Measurements from ENCODE around the gene ACAP3. TPM values are rescaled to one million over a fixed set of nuclear protein-coding genes. Genes with fewer than 3 reads are reported as not detected.

ACAP3 gene
- total RNA-seq, 1 experiment from 2014 or later, result 67.6 TPM

DNA sequence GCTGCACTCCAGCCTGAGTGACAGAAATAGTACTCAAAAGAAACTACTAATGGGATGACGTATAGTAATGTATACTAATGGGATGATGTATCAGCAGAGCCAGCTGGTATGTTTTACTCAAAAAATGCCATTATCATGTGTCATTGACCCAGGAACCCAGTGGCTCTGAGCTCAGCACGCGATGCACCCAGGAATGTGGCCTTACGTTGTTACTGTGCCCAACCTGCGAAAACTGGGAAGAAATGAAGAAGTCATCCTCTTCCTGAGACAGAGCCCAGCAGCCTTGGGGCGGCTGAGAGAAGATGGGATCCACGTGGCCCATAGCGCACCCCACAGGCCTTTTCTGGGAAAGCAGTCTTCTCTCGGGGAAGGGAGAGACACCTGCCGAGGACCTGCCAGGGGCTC, 42.9 kb downstream of the ACAP3 start:
- no peaks in the 10 kb centered on the region for H3K4me1 ChIP-seq (ENCODE audit: insufficient read depth, low read length, poor library complexity, severe bottlenecking)
- no peak for TF ChIP-seq EZH2 (IDR thresholded peaks at IDR 0.05; ENCODE audit: borderline replicate concordance, low read depth, low read length, poor library complexity, severe bottlenecking)
- TF ChIP-seq, protein P1, sequence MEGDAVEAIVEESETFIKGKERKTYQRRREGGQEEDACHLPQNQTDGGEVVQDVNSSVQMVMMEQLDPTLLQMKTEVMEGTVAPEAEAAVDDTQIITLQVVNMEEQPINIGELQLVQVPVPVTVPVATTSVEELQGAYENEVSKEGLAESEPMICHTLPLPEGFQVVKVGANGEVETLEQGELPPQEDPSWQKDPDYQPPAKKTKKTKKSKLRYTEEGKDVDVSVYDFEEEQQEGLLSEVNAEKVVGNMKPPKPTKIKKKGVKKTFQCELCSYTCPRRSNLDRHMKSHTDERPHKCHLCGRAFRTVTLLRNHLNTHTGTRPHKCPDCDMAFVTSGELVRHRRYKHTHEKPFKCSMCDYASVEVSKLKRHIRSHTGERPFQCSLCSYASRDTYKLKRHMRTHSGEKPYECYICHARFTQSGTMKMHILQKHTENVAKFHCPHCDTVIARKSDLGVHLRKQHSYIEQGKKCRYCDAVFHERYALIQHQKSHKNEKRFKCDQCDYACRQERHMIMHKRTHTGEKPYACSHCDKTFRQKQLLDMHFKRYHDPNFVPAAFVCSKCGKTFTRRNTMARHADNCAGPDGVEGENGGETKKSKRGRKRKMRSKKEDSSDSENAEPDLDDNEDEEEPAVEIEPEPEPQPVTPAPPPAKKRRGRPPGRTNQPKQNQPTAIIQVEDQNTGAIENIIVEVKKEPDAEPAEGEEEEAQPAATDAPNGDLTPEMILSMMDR (conservative IDR thresholded peaks at IDR 0.05; ENCODE audit: low read depth, low read length), result peak; percentile 53
- CTCF ChIA-PET, result no interaction called here
- peak; percentile 60 for DNase-seq (ENCODE audit: low spot score)
- peaks cover 51% of the 10 kb centered on the region for H3K36me3 ChIP-seq (ENCODE audit: insufficient read depth, low read length, poor library complexity, severe bottlenecking)
- POLR2A ChIA-PET (ENCODE audit: low non-redundant PET), result no interaction called here
- BruUV-seq (replicated peaks), result no TSS peak
- no peaks in the 10 kb centered on the region for H3K27me3 ChIP-seq (replicated peaks; ENCODE audit: insufficient read depth, low read depth, low read length, poor library complexity)
- H3K9me3 ChIP-seq (ENCODE audit: low read depth, low read length, poor library complexity, severe bottlenecking), result no peaks in the 10 kb centered on the region
- no peak overlapping the region for H3K27ac ChIP-seq (ENCODE audit: low read depth, low read length, poor library complexity, severe bottlenecking)
- intact Hi-C loops (cut with micrococcal nuclease; ENCODE audit: unreplicated experiment), result no loop called here
- H3K4me3 ChIP-seq (ENCODE audit: low read depth, low read length, poor library complexity, severe bottlenecking), result no peak overlapping the region

DNA sequence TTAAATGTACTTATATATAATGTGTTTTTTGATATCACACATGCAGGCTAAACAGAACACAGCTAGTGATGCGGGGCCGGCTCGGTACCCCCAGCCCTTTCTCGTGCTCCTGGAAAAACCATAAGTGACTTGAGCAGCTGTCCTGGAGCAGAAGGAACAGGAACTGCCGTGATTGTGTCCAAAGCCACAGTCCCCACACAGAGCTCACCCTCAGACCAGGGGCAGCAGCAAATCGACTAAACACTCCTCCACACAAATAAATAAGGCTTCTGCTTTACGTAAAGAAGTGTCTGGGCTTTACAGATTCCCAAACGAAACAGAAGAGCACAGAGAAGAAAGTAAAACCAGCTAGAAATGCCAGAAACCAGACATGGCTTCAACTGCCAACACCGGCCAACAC, 43.7 kb downstream of the ACAP3 start:
- ChIA-PET CTCF (interaction anchor here (0.6 kb wide), 1 partner anchor 37 kb away, joined by 6 read pairs; no protein-coding TSS in a partner anchor), POLR2A (ENCODE audit: low non-redundant PET) (no interaction called here)
- no peaks in the 10 kb centered on the region for H3K9me3 ChIP-seq (ENCODE audit: low read depth, low read length, poor library complexity, severe bottlenecking)
- intact Hi-C loops (cut with micrococcal nuclease; ENCODE audit: unreplicated experiment), result no loop called here
- H3K27me3 ChIP-seq (replicated peaks; ENCODE audit: insufficient read depth, low read depth, low read length, poor library complexity), result no peaks in the 10 kb centered on the region
- H3K27ac ChIP-seq (ENCODE audit: low read depth, low read length, poor library complexity, severe bottlenecking), result no peak overlapping the region
- DNase-seq (ENCODE audit: low spot score), result no peak
- no TSS peak for BruUV-seq (replicated peaks)
- H3K4me1 ChIP-seq (ENCODE audit: insufficient read depth, low read length, poor library complexity, severe bottlenecking), result no peaks in the 10 kb centered on the region
- no peak overlapping the region for H3K4me3 ChIP-seq (ENCODE audit: low read depth, low read length, poor library complexity, severe bottlenecking)
- H3K36me3 ChIP-seq (ENCODE audit: insufficient read depth, low read length, poor library complexity, severe bottlenecking), result peaks cover 51% of the 10 kb centered on the region
- no peak for TF ChIP-seq EZH2 (IDR thresholded peaks at IDR 0.05; ENCODE audit: borderline replicate concordance, low read depth, low read length, poor library complexity, severe bottlenecking)
- TF ChIP-seq, protein P1 (conservative IDR thresholded peaks at IDR 0.05; ENCODE audit: low read depth, low read length), result no peak

DNA sequence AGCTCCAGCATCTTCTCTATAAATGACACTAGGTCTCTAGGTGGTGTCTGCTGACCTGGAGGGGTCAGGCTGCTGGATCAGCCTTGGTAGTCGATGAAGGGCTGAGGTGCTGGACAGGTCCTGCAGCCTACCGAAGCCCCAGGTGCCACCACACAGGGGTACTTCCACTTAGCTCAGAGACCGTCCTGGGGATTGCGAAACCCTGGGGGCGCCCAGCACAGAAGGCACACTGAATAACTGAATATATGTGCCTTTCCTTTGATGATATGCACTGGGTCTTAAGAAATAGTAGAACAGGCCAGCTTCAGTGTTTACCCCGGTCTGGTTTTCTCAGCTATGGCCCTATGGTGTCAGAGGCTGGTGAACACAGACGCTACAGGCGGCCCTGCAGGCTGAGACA, 45.0 kb downstream of the ACAP3 start:
- Histone ChIP-seq H3K27ac (ENCODE audit: low read depth, low read length, poor library complexity, severe bottlenecking) (no peak overlapping the region), H3K9me3 (ENCODE audit: low read depth, low read length, poor library complexity, severe bottlenecking) (no peaks in the 10 kb centered on the region), H3K4me1 (ENCODE audit: insufficient read depth, low read length, poor library complexity, severe bottlenecking) (no peaks in the 10 kb centered on the region), H3K4me3 (ENCODE audit: low read depth, low read length, poor library complexity, severe bottlenecking) (no peak overlapping the region), H3K36me3 (ENCODE audit: insufficient read depth, low read length, poor library complexity, severe bottlenecking) (peaks cover 47% of the 10 kb centered on the region), H3K27me3 (replicated peaks; ENCODE audit: insufficient read depth, low read depth, low read length, poor library complexity) (no peaks in the 10 kb centered on the region)
- no TSS peak for BruUV-seq (replicated peaks)
- CTCF ChIA-PET, result no interaction called here
- TF ChIP-seq EZH2 (IDR thresholded peaks at IDR 0.05; ENCODE audit: borderline replicate concordance, low read depth, low read length, poor library complexity, severe bottlenecking), result no peak
- TF ChIP-seq, protein P1 (conservative IDR thresholded peaks at IDR 0.05; ENCODE audit: low read depth, low read length), result no peak
- intact Hi-C loops (cut with micrococcal nuclease; ENCODE audit: unreplicated experiment), result no loop called here
- POLR2A ChIA-PET (ENCODE audit: low non-redundant PET), result no interaction called here
- no peak for DNase-seq (ENCODE audit: low spot score)
